GM12878 (cell line): ENCODE data around the gene OR6B2. TPM values are rescaled to one million over a fixed set of nuclear protein-coding genes. Genes with fewer than 3 reads are reported as not detected.

ENCODE experiments used
- ATAC-seq: fragments of 200-7000 bp; cut with Tn5 transposase; 3 replicates; pipeline ENCODE4 v1.9.1; 2020; ENCODE audit warnings: mild to moderate bottlenecking, moderate library complexity
- BruUV-seq: library from RNA; stranded (reverse); fragments of 400-500 nt; replicated peaks from 2 replicates; lab custom pipeline; 2021; lab: Mats Ljungman, UMichigan
- CTCF ChIA-PET: fragments of 300-600 bp; sonication (Branson Sonifier 250); formaldehyde crosslinking; extraction: SDS; loops from one replicate; lab custom pipeline; 2021; ENCODE audit warnings: inconsistent platforms; lab: Yijun Ruan, JAX
- POLR2A ChIA-PET: fragments of 350-600 bp; formaldehyde crosslinking; extraction: SDS; loops from one replicate; lab custom pipeline; 2021; ENCODE audit warnings: inconsistent platforms; lab: Charles Lee
- RAD21 ChIA-PET: fragments of 300-600 bp; sonication (Branson Sonifier 250); formaldehyde crosslinking; loops from one replicate; lab custom pipeline; 2023; ENCODE audit warnings: antibody characterized with exemption; ENCODE audit not compliant: unreplicated experiment; lab: Charles Lee
- SMC1A ChIA-PET: fragments of 300-600 bp; sonication (Branson Sonifier 250); formaldehyde crosslinking; loops from one replicate; lab custom pipeline; 2023; ENCODE audit not compliant: unreplicated experiment, uncharacterized antibody; lab: Charles Lee
- DNase-seq: peaks from one replicate; pipeline ENCODE4 v3.0.0-alpha.2; 2011; ENCODE audit warnings: low read depth, low spot score
- FAIRE-seq: peaks from 3 replicates; lab custom pipeline; 2011; peaks lifted over from hg19 to GRCh38; lab: Jason Lieb, UNC
- H2AFZ ChIP-seq: 2 replicates; pipeline ENCODE4 v1.6.0; 2011; ENCODE audit warnings: low read depth, low read length, control low read depth; ENCODE audit not compliant: control insufficient read depth
- H3K27ac ChIP-seq: 2 replicates; pipeline ENCODE4 v1.5.1; 2011; ENCODE audit warnings: control low read depth; ENCODE audit not compliant: control insufficient read depth, insufficient read depth
- H3K27me3 ChIP-seq, 2 experiments: replicated peaks in 1 of 2; 2 replicates each; pipeline versions ENCODE4 v1.6.0 to v1.6.1; 2011; ENCODE audit warnings: low read length in 1 of 2; ENCODE audit not compliant: control insufficient read depth in 2 of 2, insufficient read depth in 2 of 2
- H3K36me3 ChIP-seq, 2 experiments: 2 replicates each; pipeline ENCODE4 v1.5.1; 2011; ENCODE audit warnings: low read length in 1 of 2; ENCODE audit not compliant: control insufficient read depth in 2 of 2, insufficient read depth in 2 of 2
- H3K4me1 ChIP-seq: 2 replicates; pipeline ENCODE4 v1.6.1; 2011; ENCODE audit warnings: mild to moderate bottlenecking, low read length, moderate library complexity, mixed read lengths; ENCODE audit not compliant: control insufficient read depth, insufficient read depth
- H3K4me2 ChIP-seq: 2 replicates; pipeline ENCODE4 v1.6.0; 2011; ENCODE audit warnings: control low read depth; ENCODE audit not compliant: control insufficient read depth, insufficient read depth
- H3K4me3 ChIP-seq: fragments of 200-600 bp; sonication (generic); 2 replicates; pipeline ENCODE4 v1.5.1; 2016
- H3K79me2 ChIP-seq: 2 replicates; pipeline ENCODE4 v1.6.0; 2011; ENCODE audit warnings: low read length; ENCODE audit not compliant: control insufficient read depth, insufficient read depth
- H3K9ac ChIP-seq: 2 replicates; pipeline ENCODE4 v1.8.0; 2011; ENCODE audit warnings: low read length, control low read depth, mixed read lengths; ENCODE audit not compliant: control insufficient read depth, insufficient read depth
- H3K9me3 ChIP-seq: replicated peaks from 3 replicates; pipeline ENCODE4 v1.5.1; 2011; ENCODE audit warnings: mild to moderate bottlenecking, low read length; ENCODE audit not compliant: control insufficient read depth, insufficient read depth
- H4K20me1 ChIP-seq: 2 replicates; pipeline ENCODE4 v1.6.0; 2011; ENCODE audit not compliant: control insufficient read depth, insufficient read depth
- IKZF1 ChIP-seq: fragments of 450-650 bp; conservative IDR thresholded peaks from 2 replicates; pipeline ENCODE4 v1.6.1; 2017; ENCODE audit warnings: antibody characterized with exemption, mild to moderate bottlenecking
- MTA2 ChIP-seq: fragments of 450-650 bp; IDR thresholded peaks from 2 replicates; pipeline ENCODE4 v1.6.1; 2016; ENCODE audit warnings: low read depth, mild to moderate bottlenecking, moderate library complexity
- NR2C1 ChIP-seq: fragments of 450-650 bp; IDR thresholded peaks from 2 replicates; pipeline ENCODE4 v1.6.1; 2017; ENCODE audit warnings: antibody characterized with exemption, mild to moderate bottlenecking, moderate library complexity
- RB1 ChIP-seq: fragments of 450-650 bp; formaldehyde crosslinking; IDR thresholded peaks from 2 replicates; pipeline ENCODE4 v1.6.1; 2017; ENCODE audit warnings: mild to moderate bottlenecking, borderline replicate concordance
- SMAD5 ChIP-seq: IDR thresholded peaks from 2 replicates; pipeline ENCODE4 v1.6.1; 2016; ENCODE audit warnings: antibody characterized with exemption, low read depth
- SREBF2 ChIP-seq: IDR thresholded peaks from 2 replicates; pipeline ENCODE4 v1.6.1; 2012; ENCODE audit warnings: mild to moderate bottlenecking, low read length
- SRF ChIP-seq, 2 experiments: IDR thresholded peaks; 2 replicates each; pipeline ENCODE4 v1.6.1; 2011; ENCODE audit warnings: low read depth in 2 of 2, low read length in 2 of 2, mild to moderate bottlenecking in 1 of 2, moderate library complexity in 1 of 2
- WGBS: methylation state at CpG from one replicate; pipeline ENCODE4 v1.1.6; 2016; ENCODE audit warnings: low lambda C conversion rate; ENCODE audit not compliant: insufficient replicate concordance, insufficient coverage; ENCODE audit errors: missing lambda C conversion rate; 5-methylcytosine and 5-hydroxymethylcytosine counted together
- in situ Hi-C: fragments of 300-500 bp; cut with MboI; formaldehyde crosslinking; loops from 9 replicates; pipeline ENCODE4 v1.14.3; 2018; ENCODE audit warnings: mixed read lengths
- intact Hi-C: fragments of 100-400 bp; cut with micrococcal nuclease; formaldehyde crosslinking; loops from one replicate; pipeline ENCODE4 v1.14.2; 2022; ENCODE audit not compliant: unreplicated experiment
- polyA plus RNA-seq, 11 experiments: library from polyadenylated mRNA; depleted of rRNA in 4 of 11; unstranded in 6 of 11; stranded (reverse) in 5 of 11; fragments of >200 nt; fragmentation: Nextera tagmentation in 4 of 11; fragmentation: Illumina TruSeq in 1 of 11; extraction: Ambion mirVana in 4 of 11; extraction: Trizol in 1 of 11; gene quantifications; 1 replicate in 1 of 11; 2 replicates in 10 of 11; pipeline versions ENCODE4 v1.2.1 to v1.2.3, GENCODE V29; 2011 to 2016; ENCODE audit warnings: inconsistent platforms in 2 of 11, missing spikeins in 2 of 11, low read depth in 1 of 11
- total RNA-seq, 4 experiments: library from RNA; depleted of rRNA in 3 of 4; stranded (reverse); fragments of >200 nt in 3 of 4; fragmentation: Illumina TruSeq in 1 of 4; extraction: Trizol in 1 of 4; gene quantifications; 2 replicates each; pipeline versions ENCODE4 v1.2.1 to v1.2.3, GENCODE V29; 2013 to 2021
- TF ChIP-seq, protein P1 (sequence below): IDR thresholded peaks from 2 replicates; pipeline ENCODE4 v1.6.1; 2012; ENCODE audit warnings: low read depth, low read length, improper control_type of control experiment
- TF ChIP-seq, protein P2 (sequence below): IDR thresholded peaks from 2 replicates; pipeline ENCODE4 v1.6.1; 2011; ENCODE audit warnings: borderline replicate concordance, low read depth, mild to moderate bottlenecking, moderate library complexity, mixed read lengths, low read length; ENCODE audit not compliant: insufficient read depth; ENCODE audit errors: extremely low read length
- TF ChIP-seq, protein P3 (sequence below): fragments of 450-650 bp; IDR thresholded peaks from 2 replicates; pipeline ENCODE4 v1.6.1; 2017; ENCODE audit warnings: mild to moderate bottlenecking, low read depth, inconsistent platforms; ENCODE audit not compliant: poor library complexity, severe bottlenecking
- TF ChIP-seq, protein P4 (sequence below): fragments of 450-650 bp; IDR thresholded peaks from 2 replicates; pipeline ENCODE4 v1.6.1; 2018; ENCODE audit warnings: borderline replicate concordance, mild to moderate bottlenecking; ENCODE audit not compliant: partially characterized antibody
- TF ChIP-seq, protein P5 (sequence below): fragments of 450-650 bp; IDR thresholded peaks from 2 replicates; pipeline ENCODE4 v1.6.1; 2017; ENCODE audit warnings: borderline replicate concordance

OR6B2 gene
- total and polyA plus RNA-seq, 10 of the 15 experiments (the other 5 are each of a cell fraction or from before 2014, with no cell fraction given): not detected

DNA sequence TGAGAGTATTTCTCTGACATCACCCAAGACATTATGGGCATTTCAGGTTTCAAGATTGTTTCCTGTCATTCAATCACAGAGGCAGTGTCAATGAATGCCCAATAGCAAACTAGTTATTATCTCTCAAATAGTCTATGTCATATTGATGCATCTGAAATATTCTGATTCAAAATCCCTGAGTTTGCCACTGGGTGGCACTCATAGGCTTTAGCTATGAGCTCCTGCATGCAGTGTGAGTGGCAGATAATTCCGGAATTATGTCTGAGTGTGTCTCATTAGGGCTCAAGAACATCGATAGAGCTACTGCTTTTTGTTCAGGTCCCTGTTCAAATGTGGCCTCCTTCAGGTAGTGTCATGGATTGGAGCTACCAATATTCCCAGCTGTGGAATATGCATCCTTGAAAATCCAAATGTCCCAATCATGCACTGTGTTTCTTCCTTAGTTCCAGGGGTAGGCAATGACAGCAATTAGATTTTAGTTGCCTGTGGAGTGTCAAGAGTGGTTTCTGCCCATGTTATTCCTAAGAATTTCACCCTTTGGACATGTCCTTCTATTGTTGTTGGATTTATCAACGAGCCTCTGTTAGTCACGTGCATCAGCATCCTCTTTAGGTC, 30.9 kb upstream of the OR6B2 start (continued):
- TF ChIP-seq, protein P1, sequence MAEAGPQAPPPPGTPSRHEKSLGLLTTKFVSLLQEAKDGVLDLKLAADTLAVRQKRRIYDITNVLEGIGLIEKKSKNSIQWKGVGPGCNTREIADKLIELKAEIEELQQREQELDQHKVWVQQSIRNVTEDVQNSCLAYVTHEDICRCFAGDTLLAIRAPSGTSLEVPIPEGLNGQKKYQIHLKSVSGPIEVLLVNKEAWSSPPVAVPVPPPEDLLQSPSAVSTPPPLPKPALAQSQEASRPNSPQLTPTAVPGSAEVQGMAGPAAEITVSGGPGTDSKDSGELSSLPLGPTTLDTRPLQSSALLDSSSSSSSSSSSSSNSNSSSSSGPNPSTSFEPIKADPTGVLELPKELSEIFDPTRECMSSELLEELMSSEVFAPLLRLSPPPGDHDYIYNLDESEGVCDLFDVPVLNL: no peak
- TF ChIP-seq, protein P2, sequence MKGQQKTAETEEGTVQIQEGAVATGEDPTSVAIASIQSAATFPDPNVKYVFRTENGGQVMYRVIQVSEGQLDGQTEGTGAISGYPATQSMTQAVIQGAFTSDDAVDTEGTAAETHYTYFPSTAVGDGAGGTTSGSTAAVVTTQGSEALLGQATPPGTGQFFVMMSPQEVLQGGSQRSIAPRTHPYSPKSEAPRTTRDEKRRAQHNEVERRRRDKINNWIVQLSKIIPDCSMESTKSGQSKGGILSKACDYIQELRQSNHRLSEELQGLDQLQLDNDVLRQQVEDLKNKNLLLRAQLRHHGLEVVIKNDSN: no peak

DNA sequence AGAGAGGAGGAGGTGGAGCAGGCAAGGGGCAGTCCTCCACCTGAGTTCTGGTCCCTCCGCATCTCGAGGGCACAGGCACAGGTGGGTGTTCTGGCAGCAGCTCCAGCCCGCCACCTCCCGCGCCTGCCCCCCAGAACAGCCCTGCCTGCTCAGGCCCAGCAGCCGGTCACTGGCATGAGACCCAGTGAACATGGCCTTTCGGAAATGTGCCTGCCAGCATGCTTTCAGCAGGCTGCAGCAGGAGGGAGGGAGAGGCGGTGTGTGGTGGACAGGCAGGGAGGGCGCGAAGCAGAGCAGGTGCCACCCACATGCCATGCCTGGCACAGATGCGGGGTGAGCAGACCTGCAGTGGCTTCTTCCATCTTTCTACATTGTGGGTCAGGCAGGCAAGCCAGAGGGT, 26.4 kb upstream of the OR6B2 start:
- in situ Hi-C loops: loop anchor here (5.0 kb wide), 1 partner anchor 86 kb away; the partner anchor contains the start of gene OTOS
- intact Hi-C loops: no loop called here
- CTCF ChIA-PET: interaction anchor here (1.5 kb wide), 1 partner anchor 87 kb away, joined by 6 read pairs; no protein-coding TSS in a partner anchor
- peaks cover 0 to 2% of the 10 kb centered on the region in 2 experiments; a peak in 2 of 4 replicates for H3K27me3 ChIP-seq
- FAIRE-seq (no peak), DNase-seq (no peak), ATAC-seq (no peak)
- no peaks in the 10 kb centered on the region for H3K36me3 ChIP-seq
- H4K20me1 ChIP-seq: no peaks in the 10 kb centered on the region
- no peak overlapping the region for H3K4me2 ChIP-seq
- no peak overlapping the region for H3K4me3 ChIP-seq
- 68% methylated on average over 11 of the region's 11 CpGs for WGBS
- no peak overlapping the region for H2AFZ ChIP-seq
- no peaks in the 10 kb centered on the region for H3K79me2 ChIP-seq
- no peak overlapping the region for H3K27ac ChIP-seq
- RAD21 ChIA-PET: no interaction called here
- POLR2A ChIA-PET: no interaction called here
- no peaks in the 10 kb centered on the region for H3K9me3 ChIP-seq
- no peaks in the 10 kb centered on the region for H3K4me1 ChIP-seq
- SMC1A ChIA-PET: interaction anchor here (1.2 kb wide), 1 partner anchor 136 kb away, joined by 5 read pairs; no protein-coding TSS in a partner anchor
- H3K9ac ChIP-seq: no peak overlapping the region
- BruUV-seq: no TSS peak
- TF ChIP-seq, protein P3, sequence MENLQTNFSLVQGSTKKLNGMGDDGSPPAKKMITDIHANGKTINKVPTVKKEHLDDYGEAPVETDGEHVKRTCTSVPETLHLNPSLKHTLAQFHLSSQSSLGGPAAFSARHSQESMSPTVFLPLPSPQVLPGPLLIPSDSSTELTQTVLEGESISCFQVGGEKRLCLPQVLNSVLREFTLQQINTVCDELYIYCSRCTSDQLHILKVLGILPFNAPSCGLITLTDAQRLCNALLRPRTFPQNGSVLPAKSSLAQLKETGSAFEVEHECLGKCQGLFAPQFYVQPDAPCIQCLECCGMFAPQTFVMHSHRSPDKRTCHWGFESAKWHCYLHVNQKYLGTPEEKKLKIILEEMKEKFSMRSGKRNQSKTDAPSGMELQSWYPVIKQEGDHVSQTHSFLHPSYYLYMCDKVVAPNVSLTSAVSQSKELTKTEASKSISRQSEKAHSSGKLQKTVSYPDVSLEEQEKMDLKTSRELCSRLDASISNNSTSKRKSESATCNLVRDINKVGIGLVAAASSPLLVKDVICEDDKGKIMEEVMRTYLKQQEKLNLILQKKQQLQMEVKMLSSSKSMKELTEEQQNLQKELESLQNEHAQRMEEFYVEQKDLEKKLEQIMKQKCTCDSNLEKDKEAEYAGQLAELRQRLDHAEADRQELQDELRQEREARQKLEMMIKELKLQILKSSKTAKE: no peak
- TF ChIP-seq RB1 (no peak), SMAD5 (no peak), SRF (IDR thresholded peaks at IDR 0.05; ENCODE audit: low read depth in 2 of 2, low read length in 2 of 2) (no peak), SREBF2 (no peak), IKZF1 (no peak), NR2C1 (no peak), MTA2 (no peak)
- TF ChIP-seq, protein P4, sequence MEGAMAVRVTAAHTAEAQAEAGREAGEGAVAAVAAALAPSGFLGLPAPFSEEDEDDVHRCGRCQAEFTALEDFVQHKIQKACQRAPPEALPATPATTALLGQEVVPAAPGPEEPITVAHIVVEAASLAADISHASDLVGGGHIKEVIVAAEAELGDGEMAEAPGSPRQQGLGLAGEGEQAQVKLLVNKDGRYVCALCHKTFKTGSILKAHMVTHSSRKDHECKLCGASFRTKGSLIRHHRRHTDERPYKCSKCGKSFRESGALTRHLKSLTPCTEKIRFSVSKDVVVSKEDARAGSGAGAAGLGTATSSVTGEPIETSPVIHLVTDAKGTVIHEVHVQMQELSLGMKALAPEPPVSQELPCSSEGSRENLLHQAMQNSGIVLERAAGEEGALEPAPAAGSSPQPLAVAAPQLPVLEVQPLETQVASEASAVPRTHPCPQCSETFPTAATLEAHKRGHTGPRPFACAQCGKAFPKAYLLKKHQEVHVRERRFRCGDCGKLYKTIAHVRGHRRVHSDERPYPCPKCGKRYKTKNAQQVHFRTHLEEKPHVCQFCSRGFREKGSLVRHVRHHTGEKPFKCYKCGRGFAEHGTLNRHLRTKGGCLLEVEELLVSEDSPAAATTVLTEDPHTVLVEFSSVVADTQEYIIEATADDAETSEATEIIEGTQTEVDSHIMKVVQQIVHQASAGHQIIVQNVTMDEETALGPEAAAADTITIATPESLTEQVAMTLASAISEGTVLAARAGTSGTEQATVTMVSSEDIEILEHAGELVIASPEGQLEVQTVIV: no peak
- TF ChIP-seq, protein P5, sequence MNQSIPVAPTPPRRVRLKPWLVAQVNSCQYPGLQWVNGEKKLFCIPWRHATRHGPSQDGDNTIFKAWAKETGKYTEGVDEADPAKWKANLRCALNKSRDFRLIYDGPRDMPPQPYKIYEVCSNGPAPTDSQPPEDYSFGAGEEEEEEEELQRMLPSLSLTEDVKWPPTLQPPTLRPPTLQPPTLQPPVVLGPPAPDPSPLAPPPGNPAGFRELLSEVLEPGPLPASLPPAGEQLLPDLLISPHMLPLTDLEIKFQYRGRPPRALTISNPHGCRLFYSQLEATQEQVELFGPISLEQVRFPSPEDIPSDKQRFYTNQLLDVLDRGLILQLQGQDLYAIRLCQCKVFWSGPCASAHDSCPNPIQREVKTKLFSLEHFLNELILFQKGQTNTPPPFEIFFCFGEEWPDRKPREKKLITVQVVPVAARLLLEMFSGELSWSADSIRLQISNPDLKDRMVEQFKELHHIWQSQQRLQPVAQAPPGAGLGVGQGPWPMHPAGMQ: no peak
